Body of pancreas (tissue), 4 donors: ENCODE measurements around the gene UBE2E2. TPM values are rescaled to one million over a fixed set of nuclear protein-coding genes. Genes with fewer than 3 reads are reported as not detected.

Experiments
- ATAC-seq: fragments of 150-250 bp; one replicate; pipeline ENCODE4 v1.9.1; 2016
- DNase-seq, 4 donors: peaks; one replicate each; pipeline ENCODE4 v3.0.0-alpha.2; 2019
- H3K27ac ChIP-seq, 4 donors: fragments of 200-600 bp; sonication (generic); 1 replicate in 3 of 4; 2 replicates in 1 of 4; pipeline versions ENCODE4 v1.5.1 to v1.6.1; 2016 to 2019; ENCODE audit warnings: mild to moderate bottlenecking in 1 of 4, mixed read lengths in 1 of 4, moderate library complexity in 1 of 4
- H3K27me3 ChIP-seq, 2 donors: fragments of 200-600 bp; sonication (generic); one replicate each; pipeline ENCODE4 v1.6.0; 2016; ENCODE audit warnings: mild to moderate bottlenecking in 1 of 2
- H3K36me3 ChIP-seq, 2 donors: fragments of 200-600 bp; sonication (generic); replicated peaks in 1 of 2; 2 replicates each; pipeline ENCODE4 v1.5.1; 2016; ENCODE audit warnings: low read depth in 2 of 2; ENCODE audit not compliant: insufficient read depth in 1 of 2
- H3K4me1 ChIP-seq: fragments of 200-600 bp; sonication (generic); one replicate; pipeline ENCODE4 v1.6.0; 2016
- H3K4me3 ChIP-seq, 2 donors: fragments of 200-600 bp; sonication (generic); 1 replicate in 1 of 2; 2 replicates in 1 of 2; pipeline ENCODE4 v1.5.1; 2016 to 2019
- H3K9me3 ChIP-seq, 3 donors: fragments of 200-600 bp; sonication (generic); 1 replicate in 2 of 3; 2 replicates in 1 of 3; pipeline ENCODE4 v1.5.1; 2016
- POLR2A ChIP-seq, 3 donors: fragments of 450-650 bp; IDR thresholded peaks; one replicate each; pipeline ENCODE4 v1.6.1; 2016; ENCODE audit warnings: antibody characterized with exemption in 3 of 3, mild to moderate bottlenecking in 2 of 3
- WGBS, 2 donors: methylation state at CpG; one replicate each; pipeline ENCODE4 v1.1.5; 2017; 5-methylcytosine and 5-hydroxymethylcytosine counted together
- intact Hi-C: fragments of 100-400 bp; cut with DNase I; formaldehyde crosslinking; loops from one replicate; pipeline ENCODE4 v1.15.1; 2023
- total RNA-seq, 2 donors: library from RNA; depleted of rRNA; stranded (reverse); fragments of >200 nt; gene quantifications; one replicate each; pipeline ENCODE4 v1.1.0, GENCODE V29; 2016
- TF ChIP-seq, protein P1 (sequence below), 7 experiments: fragments of 450-650 bp in 4 of 7; fragments of 200-600 bp in 3 of 7; sonication (generic) in 3 of 7; IDR thresholded peaks; one replicate each; pipeline ENCODE4 v1.5.1; 2016 to 2019; ENCODE audit warnings: antibody characterized with exemption in 7 of 7

The UBE2E2 gene
- total RNA-seq, 2 donors from 2014 or later, result 7.8 to 23.7 TPM

DNA sequence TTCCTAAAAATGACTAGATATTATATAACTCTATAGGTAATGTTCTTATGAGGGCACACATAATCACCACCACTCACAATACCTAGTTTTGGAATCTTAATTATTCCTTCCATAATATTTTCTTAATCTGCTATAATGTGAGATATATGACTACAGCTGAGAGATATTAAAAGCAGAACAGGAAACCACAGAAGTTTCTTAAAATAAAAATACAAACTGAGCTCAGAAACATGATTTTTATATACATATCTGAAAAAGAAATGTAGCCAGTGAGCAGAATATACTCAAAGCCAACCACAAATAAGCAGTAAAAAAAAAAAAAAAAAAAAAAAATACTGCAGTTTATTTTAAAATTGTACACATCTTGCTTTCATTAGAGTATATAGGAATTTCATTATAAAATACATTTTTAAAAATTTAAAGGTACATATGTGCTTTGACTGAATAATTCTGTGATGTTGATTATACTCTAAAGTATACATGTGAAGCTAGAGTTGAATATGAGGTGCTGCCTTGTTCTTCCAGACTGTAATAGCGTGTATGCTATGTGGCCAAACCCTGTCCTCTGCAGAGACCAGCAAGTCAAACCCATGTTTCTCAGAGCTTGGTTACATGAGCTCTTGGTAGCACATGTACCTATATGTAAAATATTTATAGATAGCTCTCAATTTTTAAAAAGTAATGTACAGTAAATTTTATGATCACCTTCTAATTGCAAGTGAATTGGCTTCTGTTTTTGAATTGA lies 175.0 kb downstream of the UBE2E2 start:
- intact Hi-C loops, result no loop called here
- Histone ChIP-seq H3K36me3 (no peaks in the 10 kb centered on the region), H3K9me3 (no peaks in the 10 kb centered on the region), H3K27me3 (no peaks in the 10 kb centered on the region), H3K4me3 (no peak overlapping the region), H3K27ac (no peak overlapping the region), H3K4me1 (no peaks in the 10 kb centered on the region)
- no peak for TF ChIP-seq POLR2A (IDR thresholded peaks at IDR 0.05)
- TF ChIP-seq, protein P1, sequence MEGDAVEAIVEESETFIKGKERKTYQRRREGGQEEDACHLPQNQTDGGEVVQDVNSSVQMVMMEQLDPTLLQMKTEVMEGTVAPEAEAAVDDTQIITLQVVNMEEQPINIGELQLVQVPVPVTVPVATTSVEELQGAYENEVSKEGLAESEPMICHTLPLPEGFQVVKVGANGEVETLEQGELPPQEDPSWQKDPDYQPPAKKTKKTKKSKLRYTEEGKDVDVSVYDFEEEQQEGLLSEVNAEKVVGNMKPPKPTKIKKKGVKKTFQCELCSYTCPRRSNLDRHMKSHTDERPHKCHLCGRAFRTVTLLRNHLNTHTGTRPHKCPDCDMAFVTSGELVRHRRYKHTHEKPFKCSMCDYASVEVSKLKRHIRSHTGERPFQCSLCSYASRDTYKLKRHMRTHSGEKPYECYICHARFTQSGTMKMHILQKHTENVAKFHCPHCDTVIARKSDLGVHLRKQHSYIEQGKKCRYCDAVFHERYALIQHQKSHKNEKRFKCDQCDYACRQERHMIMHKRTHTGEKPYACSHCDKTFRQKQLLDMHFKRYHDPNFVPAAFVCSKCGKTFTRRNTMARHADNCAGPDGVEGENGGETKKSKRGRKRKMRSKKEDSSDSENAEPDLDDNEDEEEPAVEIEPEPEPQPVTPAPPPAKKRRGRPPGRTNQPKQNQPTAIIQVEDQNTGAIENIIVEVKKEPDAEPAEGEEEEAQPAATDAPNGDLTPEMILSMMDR (IDR thresholded peaks at IDR 0.05), result no peak
- no peak for ATAC-seq
- no peak for DNase-seq
- 82% methylated on average over 1 of the region's 1 CpG for WGBS, 2 donors

DNA sequence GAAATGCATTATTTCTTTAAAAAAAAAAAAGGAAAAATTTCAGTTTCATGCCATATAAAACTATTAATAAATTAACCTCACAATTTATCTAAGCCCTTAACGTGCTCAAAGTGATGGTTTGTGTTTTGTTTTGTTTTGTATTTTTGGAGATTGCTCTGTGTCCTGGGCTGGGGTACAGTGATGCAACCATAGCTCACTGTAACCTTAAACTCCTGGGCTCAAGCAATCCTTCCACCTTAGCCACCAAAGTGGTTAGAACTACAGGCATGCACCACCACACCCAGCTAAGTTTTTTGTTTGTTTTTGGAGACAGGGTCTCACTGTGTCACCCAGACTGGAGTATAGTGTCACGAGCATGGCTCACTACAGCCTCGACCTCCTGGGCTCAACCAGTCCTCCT lies 180.7 kb downstream of the UBE2E2 start:
- 81% methylated on average over 3 of the region's 3 CpGs for WGBS, 2 donors
- no peaks in the 10 kb centered on the region for H3K27me3 ChIP-seq
- TF ChIP-seq POLR2A (IDR thresholded peaks at IDR 0.05), result no peak
- TF ChIP-seq, protein P1 (IDR thresholded peaks at IDR 0.05), result no peak
- no peak overlapping the region for H3K27ac ChIP-seq
- H3K36me3 ChIP-seq, result no peaks in the 10 kb centered on the region
- DNase-seq (no peak), ATAC-seq (no peak)
- intact Hi-C loops, result no loop called here
- H3K4me3 ChIP-seq, result no peak overlapping the region
- H3K9me3 ChIP-seq, result no peaks in the 10 kb centered on the region
- H3K4me1 ChIP-seq, result no peaks in the 10 kb centered on the region

DNA sequence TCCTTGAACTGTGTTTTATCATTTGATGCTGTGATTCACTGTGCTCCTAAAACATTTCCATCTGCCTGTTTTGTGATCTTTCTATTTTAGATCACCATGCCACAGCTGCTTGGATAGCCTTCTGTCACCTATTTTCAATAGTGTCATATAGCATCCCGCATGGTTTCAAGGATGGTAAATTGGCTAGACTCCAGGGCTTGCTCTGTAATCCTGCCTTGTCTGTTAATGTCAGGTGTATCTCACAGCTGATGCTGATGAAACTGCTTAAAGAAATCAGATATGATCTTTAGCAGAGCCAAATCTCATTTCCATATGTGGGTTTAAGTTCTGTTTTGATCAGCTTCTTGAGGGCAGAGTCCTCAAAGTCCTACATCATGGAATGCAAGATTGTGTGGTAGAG lies 182.2 kb downstream of the UBE2E2 start:
- Histone ChIP-seq H3K4me3 (no peak overlapping the region), H3K27me3 (no peaks in the 10 kb centered on the region), H3K36me3 (no peaks in the 10 kb centered on the region), H3K27ac (no peak overlapping the region), H3K4me1 (no peaks in the 10 kb centered on the region), H3K9me3 (no peaks in the 10 kb centered on the region)
- ATAC-seq (no peak), DNase-seq (no peak)
- TF ChIP-seq, protein P1 (IDR thresholded peaks at IDR 0.05), result no peak
- TF ChIP-seq POLR2A (IDR thresholded peaks at IDR 0.05), result no peak
- WGBS, 2 donors, result 26 to 40% methylated on average over 1 of the region's 1 CpG
- intact Hi-C loops, result no loop called here

DNA sequence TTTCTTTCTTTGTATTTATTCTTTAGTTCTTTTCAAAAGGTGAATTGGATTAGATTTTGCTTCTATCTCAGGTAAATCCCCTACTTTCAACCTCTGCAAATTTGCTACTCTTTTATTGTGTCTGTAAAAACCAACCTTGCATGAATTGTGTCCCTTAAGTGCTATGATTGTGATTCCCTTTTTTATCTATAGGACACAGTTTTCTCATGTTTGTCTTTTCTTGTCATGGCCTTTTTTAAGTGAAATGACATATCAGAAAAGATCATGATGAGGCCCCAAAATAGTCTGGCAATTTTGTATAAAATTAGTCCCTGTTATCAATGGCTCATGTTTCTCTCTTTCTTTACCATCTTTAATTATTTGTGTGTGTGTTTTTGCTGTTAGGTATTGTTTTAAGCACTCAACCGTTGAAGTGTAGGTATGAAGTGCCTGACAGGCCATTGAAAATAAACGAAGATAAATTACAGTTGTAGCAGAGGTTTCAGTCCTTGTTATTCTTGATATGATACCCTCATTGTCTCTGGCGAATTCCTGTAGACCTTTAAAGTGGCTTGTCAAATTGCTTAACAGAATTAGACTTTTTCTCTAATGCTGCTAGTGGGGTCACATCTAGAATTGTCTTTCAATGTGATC lies 184.3 kb downstream of the UBE2E2 start:
- WGBS, 2 donors, result 66 to 67% methylated on average over 3 of the region's 3 CpGs
- Histone ChIP-seq H3K27me3 (no peaks in the 10 kb centered on the region), H3K27ac (no peak overlapping the region), H3K4me1 (peaks cover 9% of the 10 kb centered on the region), H3K36me3 (no peaks in the 10 kb centered on the region), H3K4me3 (no peak overlapping the region), H3K9me3 (no peaks in the 10 kb centered on the region)
- DNase-seq, result no peak
- intact Hi-C loops, result no loop called here
- no peak for ATAC-seq
- TF ChIP-seq POLR2A (IDR thresholded peaks at IDR 0.05), result no peak
- TF ChIP-seq, protein P1 (IDR thresholded peaks at IDR 0.05), result no peak
